H1 (cell line): Measurements from ENCODE around the gene OR8B12. TPM values are rescaled to one million over a fixed set of nuclear protein-coding genes. Genes with fewer than 3 reads are reported as not detected.

Source experiments
- BCL11A ChIP-seq, 2 experiments: IDR thresholded peaks; one replicate each; pipeline ENCODE4 v1.6.1; 2011; ENCODE audit warnings: low read depth in 2 of 2, low read length in 2 of 2, mild to moderate bottlenecking in 2 of 2
- CTBP2 ChIP-seq: IDR thresholded peaks from 2 replicates; pipeline ENCODE4 v1.7.0; 2011; ENCODE audit warnings: borderline replicate concordance, mild to moderate bottlenecking, moderate library complexity, mixed read lengths, low read length; ENCODE audit not compliant: insufficient read depth, insufficient read length
- EGR1 ChIP-seq: IDR thresholded peaks from 2 replicates; pipeline ENCODE4 v1.6.1; 2011; ENCODE audit warnings: low read depth, low read length, borderline replicate concordance
- RXRA ChIP-seq: IDR thresholded peaks from 2 replicates; pipeline ENCODE4 v1.6.1; 2011; ENCODE audit warnings: low read depth, mild to moderate bottlenecking, low read length, moderate library complexity; ENCODE audit not compliant: insufficient read depth
- polyA plus RNA-seq, 7 experiments: library from polyadenylated mRNA; depleted of rRNA in 3 of 7; stranded (reverse) in 5 of 7; unstranded in 2 of 7; fragments of >200 nt in 5 of 7; fragments of 200-250 nt in 2 of 7; gene quantifications; 1 replicate in 5 of 7; 2 replicates in 1 of 7; 4 replicates in 1 of 7; pipeline versions ENCODE4 v1.2.1 to v1.2.3, GENCODE V29; 2011 to 2013; ENCODE audit warnings: missing spikeins in 2 of 7, mixed read lengths in 2 of 7
- total RNA-seq: library from RNA; stranded (reverse); fragmentation: NEBNext Ultra II Directional; extraction: Animal tissue kit (Norgen Biotek cat#: 25700); gene quantifications from 2 replicates; pipeline ENCODE4 v1.2.1, GENCODE V29; 2021

Gene OR8B12
- total and polyA plus RNA-seq, 2 of the 8 experiments (the other 6 are each of a cell fraction or from before 2014, with no cell fraction given): not detected

DNA sequence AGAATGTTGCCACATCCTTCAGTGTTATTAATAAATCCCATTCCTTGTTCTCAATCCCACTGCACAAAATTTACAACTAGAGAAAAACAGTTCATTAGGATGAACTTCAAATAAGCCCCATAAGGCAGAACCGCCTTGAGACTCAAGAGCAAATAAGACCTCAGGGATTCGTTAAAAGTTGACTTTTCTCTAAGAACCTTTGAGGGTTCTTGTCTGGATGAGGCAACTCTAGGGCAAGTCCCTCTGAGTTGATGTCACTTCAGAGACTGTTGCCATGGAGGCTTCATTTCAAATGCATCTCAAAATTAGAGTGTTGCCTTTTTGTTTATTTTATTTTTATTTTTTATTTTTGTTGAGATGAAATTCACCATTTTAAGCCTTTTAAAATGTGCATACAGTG lies 48.0 kb upstream of the OR8B12 start (continued):
- TF ChIP-seq BCL11A (IDR thresholded peaks at IDR 0.05; ENCODE audit: low read depth in 2 of 2, low read length in 2 of 2) (no peak), CTBP2 (no peak), EGR1 (no peak), RXRA (no peak)
